HG03520 (cell line): Measurements from ENCODE around the gene TBC1D3B.
"Not testable (repeated sequence)": the region's sequence is repeated elsewhere in the genome, so short reads cannot be mapped to it uniquely, and the experiment has no call there.

Source experiments
- ATAC-seq: cut with Tn5 transposase; IDR thresholded peaks from one replicate; pipeline ENCODE4 v1.9.1; 2021; ENCODE audit warnings: mild to moderate bottlenecking, moderate library complexity; ENCODE audit not compliant: unreplicated experiment

The TBC1D3B gene

GRCh38 chr17:36201506-36201905 lies 25.1 kb upstream of the TBC1D3B start:
- ATAC-seq, result not testable (repeated sequence)

GRCh38 chr17:36201102-36201501 lies 24.7 kb upstream of the TBC1D3B start:
- not testable (repeated sequence) for ATAC-seq

GRCh38 chr17:36198831-36199465 lies 22.5 kb upstream of the TBC1D3B start:
- peak; percentile 18 for ATAC-seq

- ATAC-seq, result no peak
Observed at GRCh38 chr17:36197387-36197703, 20.9 kb upstream of the TBC1D3B start.

GRCh38 chr17:36196131-36196486 lies 19.7 kb upstream of the TBC1D3B start:
- ATAC-seq, result no peak

- ATAC-seq, result no peak
Observed at GRCh38 chr17:36195434-36196130, 19.1 kb upstream of the TBC1D3B start.

GRCh38 chr17:36194832-36195433 lies 18.5 kb upstream of the TBC1D3B start:
- ATAC-seq, result not testable (repeated sequence)

- ATAC-seq, result not testable (repeated sequence)
Observed at GRCh38 chr17:36194147-36194831, 17.9 kb upstream of the TBC1D3B start.

- no peak for ATAC-seq
Observed at GRCh38 chr17:36193216-36193775, 16.9 kb upstream of the TBC1D3B start.

GRCh38 chr17:36190549-36191330 lies 14.3 kb upstream of the TBC1D3B start:
- ATAC-seq, result not testable (repeated sequence)

GRCh38 chr17:36189993-36190392 lies 13.6 kb upstream of the TBC1D3B start:
- not testable (repeated sequence) for ATAC-seq

GRCh38 chr17:36188891-36189306 lies 12.5 kb upstream of the TBC1D3B start:
- peak; percentile 57 for ATAC-seq

GRCh38 chr17:36187943-36188665 lies 11.7 kb upstream of the TBC1D3B start:
- ATAC-seq, result not testable (repeated sequence)

- not testable (repeated sequence) for ATAC-seq
Observed at GRCh38 chr17:36186810-36187763, 10.7 kb upstream of the TBC1D3B start.

- ATAC-seq, result no peak
Observed at GRCh38 chr17:36185416-36185815, 9.0 kb upstream of the TBC1D3B start.

- no peak for ATAC-seq
Observed at GRCh38 chr17:36184023-36184765, 7.8 kb upstream of the TBC1D3B start.

- ATAC-seq, result no peak
Observed at GRCh38 chr17:36183001-36183971, 6.8 kb upstream of the TBC1D3B start.
